OCI-LY3 (cell line): ENCODE measurements around the gene EPN2.
"Not testable (repeated sequence)": the region's sequence is repeated elsewhere in the genome, so short reads cannot be mapped to it uniquely, and the experiment has no call there.

Experiments used
- H2AFZ ChIP-seq: fragments of 200-600, 300-600 bp; shearing (Covaris generic); 2 replicates; pipeline ENCODE4 v1.6.0; 2014; ENCODE audit warnings: antibody characterized with exemption, low read depth, low read length
- H3K27ac ChIP-seq: fragments of 200-600, 300-600 bp; sonication (generic); 2 replicates; pipeline ENCODE4 v1.5.1; 2014; ENCODE audit warnings: mild to moderate bottlenecking, low read length, moderate library complexity, mixed read lengths
- H3K27me3 ChIP-seq: fragments of 200-600, 300-600 bp; sonication (generic); 2 replicates; pipeline ENCODE4 v1.6.1; 2014; ENCODE audit warnings: low read depth, low read length, mixed read lengths
- H3K36me3 ChIP-seq: fragments of 200-600, 300-600 bp; sonication (generic); replicated peaks from 2 replicates; pipeline ENCODE3; 2014; ENCODE audit warnings: low read depth, low read length, mixed read lengths
- H3K4me1 ChIP-seq: fragments of 300-600, 200-600 bp; sonication (generic); 2 replicates; pipeline ENCODE4 v1.6.1; 2014; ENCODE audit warnings: low read length, mixed read lengths
- H3K4me2 ChIP-seq: fragments of 200-600, 300-600 bp; sonication (generic); 2 replicates; pipeline ENCODE4 v1.6.1; 2014; ENCODE audit warnings: low read length, mixed read lengths
- H3K4me3 ChIP-seq: fragments of 300-600, 200-600 bp; sonication (generic); 2 replicates; pipeline ENCODE4 v1.5.1; 2014; ENCODE audit warnings: antibody characterized with exemption, mild to moderate bottlenecking, low read length, moderate library complexity
- H3K79me2 ChIP-seq: fragments of 300-600, 200-600 bp; shearing (Covaris generic); 2 replicates; pipeline ENCODE4 v1.6.1; 2014; ENCODE audit warnings: mild to moderate bottlenecking, low read length, mixed read lengths
- H3K9ac ChIP-seq: fragments of 300-600, 200-600 bp; shearing (Covaris generic); 2 replicates; pipeline ENCODE4 v1.6.0; 2014; ENCODE audit warnings: mild to moderate bottlenecking, low read length, moderate library complexity
- H3K9me3 ChIP-seq: fragments of 200-600, 300-600 bp; shearing (Covaris generic); 2 replicates; pipeline ENCODE4 v1.6.1; 2014; ENCODE audit warnings: low read length, mixed read lengths; ENCODE audit not compliant: insufficient read depth
- H4K20me1 ChIP-seq: fragments of 200-600, 300-600 bp; sonication (generic); 2 replicates; pipeline ENCODE4 v1.6.1; 2016; ENCODE audit warnings: low read length, mixed read lengths; ENCODE audit not compliant: insufficient read depth

The EPN2 gene

GRCh38 chr17:19216148-19216926, 20.8 kb upstream of the EPN2 start:
- not testable (repeated sequence) for H3K4me1 ChIP-seq, H3K27ac ChIP-seq, H4K20me1 ChIP-seq, H2AFZ ChIP-seq, H3K36me3 ChIP-seq, H3K79me2 ChIP-seq, H3K9me3 ChIP-seq, H3K27me3 ChIP-seq, H3K9ac ChIP-seq, H3K4me3 ChIP-seq, H3K4me2 ChIP-seq

- H4K20me1 ChIP-seq, H3K9ac ChIP-seq, H3K36me3 ChIP-seq, H3K79me2 ChIP-seq, H3K4me3 ChIP-seq, H3K9me3 ChIP-seq, H3K4me2 ChIP-seq, H3K27ac ChIP-seq, H3K4me1 ChIP-seq, H3K27me3 ChIP-seq, H2AFZ ChIP-seq: not testable (repeated sequence)
Measured at GRCh38 chr17:19218914-19219313, 18.3 kb upstream of the EPN2 start.

GRCh38 chr17:19219384-19219783, 17.8 kb upstream of the EPN2 start:
- H2AFZ ChIP-seq, H3K27ac ChIP-seq, H3K9me3 ChIP-seq, H3K4me2 ChIP-seq, H3K79me2 ChIP-seq, H3K4me1 ChIP-seq, H3K9ac ChIP-seq, H3K27me3 ChIP-seq, H3K36me3 ChIP-seq, H3K4me3 ChIP-seq, H4K20me1 ChIP-seq: not testable (repeated sequence)

GRCh38 chr17:19220195-19220594, 17.0 kb upstream of the EPN2 start:
- not testable (repeated sequence) for H3K4me3 ChIP-seq, H3K4me1 ChIP-seq, H3K9ac ChIP-seq, H2AFZ ChIP-seq, H3K36me3 ChIP-seq, H3K4me2 ChIP-seq, H3K27ac ChIP-seq, H4K20me1 ChIP-seq, H3K9me3 ChIP-seq, H3K27me3 ChIP-seq, H3K79me2 ChIP-seq

- H3K9ac ChIP-seq, H4K20me1 ChIP-seq, H3K9me3 ChIP-seq, H3K4me1 ChIP-seq, H3K4me3 ChIP-seq, H3K27ac ChIP-seq, H2AFZ ChIP-seq, H3K79me2 ChIP-seq, H3K27me3 ChIP-seq, H3K36me3 ChIP-seq, H3K4me2 ChIP-seq: not testable (repeated sequence)
Measured at GRCh38 chr17:19226610-19227588, 10.3 kb upstream of the EPN2 start.

- H3K9me3 ChIP-seq, H3K79me2 ChIP-seq, H3K4me2 ChIP-seq, H3K9ac ChIP-seq, H3K36me3 ChIP-seq, H3K4me3 ChIP-seq, H3K4me1 ChIP-seq, H2AFZ ChIP-seq, H3K27ac ChIP-seq, H3K27me3 ChIP-seq, H4K20me1 ChIP-seq: not testable (repeated sequence)
Measured at GRCh38 chr17:19234676-19235075, 2.5 kb upstream of the EPN2 start.

- H3K4me3 ChIP-seq, H3K27ac ChIP-seq, H3K4me2 ChIP-seq, H3K9me3 ChIP-seq, H3K9ac ChIP-seq, H3K79me2 ChIP-seq, H2AFZ ChIP-seq, H3K4me1 ChIP-seq, H3K27me3 ChIP-seq, H4K20me1 ChIP-seq, H3K36me3 ChIP-seq: not testable (repeated sequence)
Measured at GRCh38 chr17:19236351-19237138, 621 bp upstream of the EPN2 start.
